GM19467 (cell line): ENCODE measurements around the gene TAF1D.
A peak's percentile ranks its signal among the peaks of the same experiment; 100 is the strongest.
"Not testable (repeated sequence)": the region's sequence is repeated elsewhere in the genome, so short reads cannot be mapped to it uniquely, and the experiment has no call there.

Experiments used
- ATAC-seq: cut with Tn5 transposase; IDR thresholded peaks from one replicate; pipeline ENCODE4 v1.9.1; 2021; ENCODE audit warnings: mild to moderate bottlenecking, moderate library complexity; ENCODE audit not compliant: unreplicated experiment

Gene TAF1D, protein sequence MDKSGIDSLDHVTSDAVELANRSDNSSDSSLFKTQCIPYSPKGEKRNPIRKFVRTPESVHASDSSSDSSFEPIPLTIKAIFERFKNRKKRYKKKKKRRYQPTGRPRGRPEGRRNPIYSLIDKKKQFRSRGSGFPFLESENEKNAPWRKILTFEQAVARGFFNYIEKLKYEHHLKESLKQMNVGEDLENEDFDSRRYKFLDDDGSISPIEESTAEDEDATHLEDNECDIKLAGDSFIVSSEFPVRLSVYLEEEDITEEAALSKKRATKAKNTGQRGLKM

GRCh38 chr11:93741094-93741881 lies at the start of gene TAF1D, which contains the start of gene C11orf54:
Gene TAF1D (minus strand): TSS chr11:93741495. CDS start chr11:93739304, 2,191 bp downstream.
Gene C11orf54 (plus strand): TSS chr11:93741672. CDS start chr11:93747394, 5,722 bp downstream.
- ATAC-seq, result peak; percentile 90

DNA sequence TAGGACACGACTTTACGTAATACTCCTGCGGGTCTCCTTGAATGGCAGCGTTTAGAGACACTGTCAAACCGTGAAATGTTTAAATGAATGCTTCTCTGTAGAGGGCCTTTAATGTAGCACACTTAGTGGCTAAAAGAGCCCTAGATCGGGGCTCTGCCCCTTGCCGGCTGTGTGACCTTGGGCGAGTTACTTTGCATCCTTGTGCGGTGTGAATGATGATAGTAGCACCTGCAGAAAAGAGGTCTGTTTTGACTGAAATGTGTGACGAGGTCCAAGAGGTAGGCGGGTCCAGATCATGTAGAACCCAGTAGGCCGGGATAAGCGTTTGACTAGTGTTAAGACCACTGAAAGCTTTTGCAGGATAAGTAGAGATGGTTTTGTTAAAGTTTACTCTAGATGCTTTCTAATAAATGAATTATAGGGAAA lies 43.7 kb upstream of the TAF1D start:
- ATAC-seq, result peak; percentile 25

GRCh38 chr11:93784145-93784934 lies 43.0 kb upstream of the TAF1D start, which contains the start of gene MED17:
Gene MED17 (plus strand): TSS chr11:93784282. CDS start chr11:93784514, 232 bp downstream.
- peak; percentile 96 for ATAC-seq

DNA sequence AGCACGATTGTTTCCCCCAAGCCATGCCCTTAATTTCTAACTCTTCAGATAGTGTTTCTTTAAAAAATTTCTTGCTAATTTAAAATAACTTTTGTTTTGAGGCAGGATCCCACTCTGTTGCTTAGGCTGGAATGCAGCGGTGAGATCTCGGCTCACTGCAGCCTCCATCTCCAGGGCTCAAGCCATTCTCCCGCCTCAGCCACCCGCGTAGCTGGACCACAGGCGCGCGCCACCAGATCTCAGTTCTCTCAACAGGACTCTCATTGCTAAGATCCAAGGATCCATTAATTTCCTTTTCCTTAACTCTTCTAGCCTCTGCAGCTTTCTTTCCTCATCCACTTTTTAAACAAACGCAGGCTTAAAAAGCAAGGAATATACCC lies 42.5 kb upstream of the TAF1D start:
- ATAC-seq, result peak; percentile 44

- ATAC-seq, result no peak
These were observed 42.1 kb upstream of the TAF1D start for GRCh38 chr11:93783362-93783761.

DNA sequence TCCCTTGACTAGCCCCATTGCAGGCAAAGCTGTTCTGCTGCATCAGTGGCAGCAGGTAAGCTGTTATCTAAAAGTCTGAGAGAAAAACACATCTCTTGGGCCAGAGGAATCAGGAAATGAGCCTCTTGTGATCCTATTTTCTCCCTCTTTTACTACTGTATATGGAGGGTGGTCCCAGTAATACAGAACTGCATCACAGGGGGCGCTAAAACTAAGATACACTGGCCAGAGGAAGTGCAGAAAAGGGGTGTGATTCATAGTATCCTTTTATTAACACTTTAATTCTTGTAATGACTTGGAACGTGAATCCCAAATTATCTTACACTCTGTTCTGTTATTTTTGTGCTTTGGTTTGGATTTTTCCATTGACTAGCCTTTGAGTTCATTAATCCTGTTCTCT lies 34.0 kb upstream of the TAF1D start:
- ATAC-seq, result no peak

DNA sequence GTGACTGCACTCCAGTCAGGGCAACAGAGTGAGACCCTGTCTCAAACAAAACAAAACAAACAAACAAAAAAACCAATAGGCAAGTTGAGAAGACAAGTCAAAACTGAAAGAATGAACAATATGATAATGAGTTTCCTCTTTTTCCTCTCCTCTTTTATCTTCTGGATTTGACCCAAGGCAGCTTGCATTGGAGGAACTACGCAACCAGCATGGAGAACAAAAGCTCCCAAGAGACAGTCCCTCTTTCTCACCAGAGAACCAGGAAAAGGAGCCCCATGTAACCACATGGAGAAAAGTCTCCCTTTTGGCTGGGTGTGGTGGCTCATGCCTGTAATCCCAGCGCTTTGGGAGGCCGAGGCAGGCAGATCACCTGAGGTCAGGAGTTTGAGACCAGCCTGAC lies 33.3 kb upstream of the TAF1D start:
- not testable (repeated sequence) for ATAC-seq

DNA sequence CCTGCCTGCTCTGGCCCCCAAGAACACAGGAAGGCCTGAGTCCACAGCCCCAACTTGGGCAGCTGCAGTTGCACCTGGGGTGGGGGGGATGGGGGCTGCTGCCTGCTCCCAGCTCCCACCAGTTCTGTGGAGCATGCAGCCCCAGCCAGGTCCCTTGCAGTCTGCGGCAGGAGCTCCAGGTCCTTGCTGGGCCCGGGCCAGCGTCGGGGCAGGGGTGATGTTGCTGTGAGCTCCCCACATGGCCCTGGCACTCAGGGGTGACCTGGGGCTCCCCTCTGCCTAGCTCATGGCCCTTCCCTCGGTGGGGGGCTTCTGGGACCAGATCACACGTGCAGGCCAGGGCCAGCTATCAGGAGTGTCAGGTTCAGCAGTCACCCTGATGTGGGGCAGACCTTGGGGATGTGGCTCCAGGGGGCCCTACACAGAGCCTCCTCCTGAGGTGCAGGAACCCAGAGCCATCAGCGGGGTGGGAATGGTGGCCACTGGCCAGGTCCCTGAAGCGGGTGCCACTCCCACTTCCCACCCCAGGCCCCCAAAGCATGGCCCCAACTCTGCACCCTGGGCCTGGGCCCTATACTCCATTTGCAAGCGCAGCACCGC lies 32.4 kb upstream of the TAF1D start:
- ATAC-seq, result no peak

- ATAC-seq, result no peak
These were observed 31.8 kb upstream of the TAF1D start for GRCh38 chr11:93773045-93773477.

- ATAC-seq, result no peak
These were observed 30.8 kb upstream of the TAF1D start for GRCh38 chr11:93772123-93772522.

DNA sequence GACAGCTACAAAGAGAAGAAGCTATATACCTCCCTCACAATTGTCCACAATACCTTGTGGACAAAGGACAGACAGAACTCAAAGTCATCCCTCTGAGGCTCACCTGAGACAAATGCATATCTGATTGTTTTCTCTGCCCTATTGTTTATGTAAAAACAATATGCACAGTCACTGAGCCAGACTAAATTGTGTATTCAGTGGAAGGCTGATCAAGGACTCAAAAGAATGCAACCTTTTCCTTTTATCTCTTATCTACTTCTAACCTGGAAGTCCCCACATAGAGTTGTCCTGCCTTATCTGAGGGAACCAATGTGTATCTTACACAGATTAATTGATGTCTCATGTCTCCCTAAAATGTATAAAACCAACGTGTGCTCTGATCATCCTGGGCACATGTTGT lies 28.9 kb upstream of the TAF1D start:
- no peak for ATAC-seq

GRCh38 chr11:93767018-93767417 lies 25.7 kb upstream of the TAF1D start:
- ATAC-seq, result no peak

DNA sequence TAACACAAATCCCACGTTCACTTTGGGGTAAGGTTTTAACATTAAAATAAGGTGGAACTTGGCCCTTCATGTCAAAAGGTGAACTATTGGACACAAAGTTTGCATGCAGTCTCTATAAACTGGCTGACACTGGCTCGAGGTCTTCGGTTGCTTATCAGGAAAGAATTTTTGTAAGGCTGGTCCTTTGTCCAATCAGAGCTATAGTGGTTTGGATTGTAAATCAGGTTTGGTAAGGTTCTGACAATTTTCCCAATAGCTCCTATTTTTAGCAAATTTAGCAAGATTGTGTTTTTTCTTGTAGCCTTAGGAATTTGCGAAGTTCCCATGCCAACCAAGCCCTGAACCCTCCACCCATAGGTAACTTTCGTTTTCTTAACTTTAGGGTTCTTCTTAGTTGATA lies 25.2 kb upstream of the TAF1D start:
- ATAC-seq, result no peak

DNA sequence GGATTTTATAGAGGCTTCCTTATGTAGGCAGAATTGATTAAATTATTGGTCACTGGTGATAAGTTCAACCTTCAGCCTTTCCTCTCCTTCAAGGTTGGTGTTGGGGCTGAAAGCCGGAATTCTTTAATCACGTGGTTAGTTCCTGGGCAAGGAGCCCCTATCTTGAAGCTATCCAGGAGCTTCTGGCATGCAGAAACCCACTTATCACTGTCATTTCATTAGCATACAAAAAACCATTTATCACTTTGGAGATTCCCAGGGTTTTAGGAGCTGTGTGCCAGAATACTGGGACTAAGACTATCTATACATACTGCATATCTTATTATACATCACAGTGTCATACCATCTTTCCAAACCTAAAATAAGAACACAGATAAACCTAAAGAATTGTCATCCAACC lies 24.3 kb upstream of the TAF1D start:
- no peak for ATAC-seq

GRCh38 chr11:93761910-93762309 lies 20.6 kb upstream of the TAF1D start:
- ATAC-seq, result no peak

DNA sequence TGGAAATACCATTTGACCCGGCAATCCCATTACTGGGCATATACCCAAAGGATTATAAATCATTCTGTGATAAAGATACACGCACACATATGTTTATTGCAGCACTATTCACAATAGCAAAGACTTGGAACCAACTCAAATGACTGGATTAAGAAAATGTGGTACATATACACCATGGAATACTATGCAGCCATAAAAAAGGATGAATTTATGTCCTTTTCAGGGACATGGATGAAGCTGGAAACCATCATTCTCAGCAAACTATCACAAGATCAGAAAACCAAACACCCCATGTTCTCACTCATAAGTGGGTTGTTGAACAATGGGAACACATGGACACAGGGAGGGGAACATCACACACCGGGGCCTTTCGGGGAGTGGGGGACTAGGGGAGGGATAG lies 17.8 kb upstream of the TAF1D start:
- not testable (repeated sequence) for ATAC-seq

DNA sequence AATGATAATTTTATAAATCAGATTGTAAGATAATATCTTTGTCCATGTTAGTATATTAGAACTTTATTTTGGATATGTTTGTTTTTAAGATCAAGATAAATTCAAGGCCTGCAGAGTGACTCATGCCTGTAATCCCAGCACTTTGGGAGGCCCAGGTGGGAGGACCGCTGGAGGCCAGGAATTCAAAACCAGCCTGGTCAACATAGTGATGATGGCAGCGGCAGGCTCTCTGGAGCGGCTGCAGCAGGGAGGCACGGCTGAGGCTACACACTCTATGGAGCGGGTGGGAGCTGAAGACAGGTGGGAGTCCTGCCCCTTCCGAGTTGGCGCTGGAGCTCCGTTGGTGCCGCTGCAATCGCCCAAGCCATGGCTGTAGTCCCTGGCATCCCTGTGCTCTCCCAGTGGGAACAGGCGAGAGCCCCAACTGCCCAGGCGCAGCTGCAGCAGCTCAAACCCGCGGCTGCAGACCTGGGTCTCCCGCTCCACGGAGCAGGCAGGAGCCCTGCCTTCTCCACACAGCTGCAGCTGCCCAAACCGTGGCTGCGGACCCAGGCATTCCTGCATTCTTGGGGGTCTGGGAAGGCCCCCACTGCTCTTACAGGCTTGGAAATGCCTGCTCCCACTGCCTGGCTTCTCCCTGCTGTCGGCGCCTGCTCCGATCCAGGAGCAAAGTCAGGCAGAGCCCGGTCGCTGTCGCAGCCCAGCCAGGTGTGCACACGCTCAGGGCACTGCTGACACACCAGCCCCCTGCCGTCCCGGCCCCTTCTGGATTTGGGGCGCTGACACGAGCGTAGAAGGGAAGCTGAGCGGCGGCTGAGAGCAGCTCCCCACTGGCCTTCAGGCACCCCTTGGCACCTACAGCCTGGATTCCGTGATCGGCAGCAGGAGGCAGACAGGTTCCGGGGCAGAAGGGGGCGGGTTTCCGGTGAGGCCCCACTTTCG lies 16.9 kb upstream of the TAF1D start:
- no peak for ATAC-seq

DNA sequence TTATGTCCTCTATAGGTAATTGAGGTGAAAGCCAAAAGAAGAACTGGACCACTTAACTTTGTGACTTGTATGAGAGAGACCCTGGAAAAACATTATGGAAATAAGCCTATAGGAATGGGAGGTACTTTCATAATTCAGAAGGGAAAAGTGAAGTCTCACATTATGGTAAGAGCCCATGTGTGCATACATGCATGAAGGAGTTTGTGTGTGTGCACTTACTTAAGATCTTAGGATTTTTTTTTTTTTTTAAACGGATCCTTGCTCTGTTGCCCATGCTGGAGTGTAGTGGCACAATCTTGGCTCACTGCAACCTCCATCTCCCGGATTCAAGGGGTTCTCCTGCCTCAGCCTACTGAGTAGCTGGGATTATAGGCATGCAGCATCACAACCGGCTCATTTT lies 16.0 kb upstream of the TAF1D start:
- ATAC-seq, result no peak

GRCh38 chr11:93756748-93757147 lies 15.5 kb upstream of the TAF1D start:
- ATAC-seq, result no peak

DNA sequence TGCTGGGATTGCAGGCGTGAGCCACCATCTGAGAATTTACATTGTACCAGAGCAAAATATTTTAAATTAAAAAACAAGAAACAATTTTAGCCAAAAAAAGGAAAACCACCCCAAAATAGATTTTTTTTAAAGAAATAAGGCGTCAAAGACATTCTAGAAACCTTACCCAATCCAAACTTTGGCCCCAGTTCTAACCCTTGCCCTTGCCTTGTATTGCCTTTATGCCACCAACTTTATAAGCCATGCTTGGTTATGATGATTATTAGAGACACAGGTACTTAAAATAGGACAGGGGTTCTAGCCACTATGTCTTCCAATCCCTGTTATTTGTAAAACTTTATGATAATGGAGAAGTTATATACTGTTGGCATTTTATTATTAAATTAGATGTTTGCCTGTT lies 11.9 kb upstream of the TAF1D start:
- no peak for ATAC-seq
